ENCODE measurements around the gene CABCOCO1. TPM values are rescaled to one million over a fixed set of nuclear protein-coding genes. Genes with fewer than 3 reads are reported as not detected.

The CABCOCO1 gene
- total and polyA plus RNA-seq, 2 of the 13 experiments (the other 11 are each of a cell fraction or from before 2014, with no cell fraction given), result not detected

- TF ChIP-seq KDM5B (CRISPR knock-in tag; IDR thresholded peaks at IDR 0.05; ENCODE audit: borderline replicate concordance), result no peak
- TF ChIP-seq ZNF350 (CRISPR knock-in tag; IDR thresholded peaks at IDR 0.05; ENCODE audit: borderline replicate concordance, low read depth), result no peak
- TF ChIP-seq NFIC (IDR thresholded peaks at IDR 0.05; ENCODE audit: low read length), result 0 out of 2 replicates have a peak, but pooled peaks have one; percentile 25
- no peak for TF ChIP-seq SIN3A (IDR thresholded peaks at IDR 0.05; ENCODE audit: borderline replicate concordance, low read depth, low read length)
- TF ChIP-seq, protein P1, sequence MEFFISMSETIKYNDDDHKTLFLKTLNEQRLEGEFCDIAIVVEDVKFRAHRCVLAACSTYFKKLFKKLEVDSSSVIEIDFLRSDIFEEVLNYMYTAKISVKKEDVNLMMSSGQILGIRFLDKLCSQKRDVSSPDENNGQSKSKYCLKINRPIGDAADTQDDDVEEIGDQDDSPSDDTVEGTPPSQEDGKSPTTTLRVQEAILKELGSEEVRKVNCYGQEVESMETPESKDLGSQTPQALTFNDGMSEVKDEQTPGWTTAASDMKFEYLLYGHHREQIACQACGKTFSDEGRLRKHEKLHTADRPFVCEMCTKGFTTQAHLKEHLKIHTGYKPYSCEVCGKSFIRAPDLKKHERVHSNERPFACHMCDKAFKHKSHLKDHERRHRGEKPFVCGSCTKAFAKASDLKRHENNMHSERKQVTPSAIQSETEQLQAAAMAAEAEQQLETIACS (CRISPR knock-in tag; IDR thresholded peaks at IDR 0.05), result no peak
Observed at GRCh38 chr10:61747307-61747706, 84.6 kb downstream of the CABCOCO1 start (continued).

DNA sequence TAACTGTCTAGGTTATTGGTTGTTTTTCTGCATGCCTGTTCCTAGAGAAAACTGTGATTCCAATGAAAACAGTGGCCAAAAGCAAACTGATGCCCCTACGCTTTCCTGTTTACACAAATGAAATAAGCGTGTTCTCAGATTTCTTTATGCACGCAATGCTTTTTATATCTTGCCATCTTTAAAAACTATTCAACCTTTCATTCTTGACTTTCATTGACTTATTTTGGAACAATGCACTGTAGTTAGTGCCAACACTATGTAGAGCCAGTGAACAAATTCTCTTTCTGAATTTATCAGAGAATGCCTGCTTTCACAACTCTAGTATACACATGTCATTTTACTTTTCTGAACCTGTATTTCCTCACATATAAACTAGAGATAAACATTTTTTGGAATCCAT is 86.6 kb downstream of the CABCOCO1 start:
- Histone ChIP-seq H3K27me3 (ENCODE audit: control insufficient read depth in 1 of 2, insufficient read depth in 2 of 2, low read length in 2 of 2) (no peaks in the 10 kb centered on the region), H3K9me3 (ENCODE audit: low read length) (peaks cover 2% of the 10 kb centered on the region; the same call in 1 of the 2 replicates), H3K4me1 (ENCODE audit: insufficient read depth, low read length) (peaks cover 48% of the 10 kb centered on the region), H2AFZ (ENCODE audit: low read length) (no peak overlapping the region), H3K4me3 (replicated peaks in 1 of 3; ENCODE audit: insufficient read depth in 1 of 3, low read depth in 2 of 3, low read length in 3 of 3) (no peak overlapping the region), H3K4me2 (ENCODE audit: low read depth, low read length) (no peak overlapping the region), H4K20me1 (ENCODE audit: insufficient read depth, low read length) (no peaks in the 10 kb centered on the region), H3K27ac (ENCODE audit: extremely low read length, insufficient read depth, low read length) (no peak overlapping the region), H3K79me2 (ENCODE audit: insufficient read depth, low read length) (no peaks in the 10 kb centered on the region), H3K36me3 (replicated peaks in 1 of 2; ENCODE audit: control insufficient read depth in 1 of 2, insufficient read depth in 2 of 2, low read length in 2 of 2) (no peaks in the 10 kb centered on the region), H3K9ac (ENCODE audit: insufficient read depth, low read depth, low read length) (no peak overlapping the region)
- ChIA-PET CTCF (ENCODE audit: low intra/inter-chr PET ratio, low total read pairs) (no interaction called here), POLR2A (interaction anchor here (0.7 kb wide), 1 partner anchor 332 kb away, joined by 4 read pairs; no protein-coding TSS in a partner anchor)
- TF ChIP-seq, protein P2, sequence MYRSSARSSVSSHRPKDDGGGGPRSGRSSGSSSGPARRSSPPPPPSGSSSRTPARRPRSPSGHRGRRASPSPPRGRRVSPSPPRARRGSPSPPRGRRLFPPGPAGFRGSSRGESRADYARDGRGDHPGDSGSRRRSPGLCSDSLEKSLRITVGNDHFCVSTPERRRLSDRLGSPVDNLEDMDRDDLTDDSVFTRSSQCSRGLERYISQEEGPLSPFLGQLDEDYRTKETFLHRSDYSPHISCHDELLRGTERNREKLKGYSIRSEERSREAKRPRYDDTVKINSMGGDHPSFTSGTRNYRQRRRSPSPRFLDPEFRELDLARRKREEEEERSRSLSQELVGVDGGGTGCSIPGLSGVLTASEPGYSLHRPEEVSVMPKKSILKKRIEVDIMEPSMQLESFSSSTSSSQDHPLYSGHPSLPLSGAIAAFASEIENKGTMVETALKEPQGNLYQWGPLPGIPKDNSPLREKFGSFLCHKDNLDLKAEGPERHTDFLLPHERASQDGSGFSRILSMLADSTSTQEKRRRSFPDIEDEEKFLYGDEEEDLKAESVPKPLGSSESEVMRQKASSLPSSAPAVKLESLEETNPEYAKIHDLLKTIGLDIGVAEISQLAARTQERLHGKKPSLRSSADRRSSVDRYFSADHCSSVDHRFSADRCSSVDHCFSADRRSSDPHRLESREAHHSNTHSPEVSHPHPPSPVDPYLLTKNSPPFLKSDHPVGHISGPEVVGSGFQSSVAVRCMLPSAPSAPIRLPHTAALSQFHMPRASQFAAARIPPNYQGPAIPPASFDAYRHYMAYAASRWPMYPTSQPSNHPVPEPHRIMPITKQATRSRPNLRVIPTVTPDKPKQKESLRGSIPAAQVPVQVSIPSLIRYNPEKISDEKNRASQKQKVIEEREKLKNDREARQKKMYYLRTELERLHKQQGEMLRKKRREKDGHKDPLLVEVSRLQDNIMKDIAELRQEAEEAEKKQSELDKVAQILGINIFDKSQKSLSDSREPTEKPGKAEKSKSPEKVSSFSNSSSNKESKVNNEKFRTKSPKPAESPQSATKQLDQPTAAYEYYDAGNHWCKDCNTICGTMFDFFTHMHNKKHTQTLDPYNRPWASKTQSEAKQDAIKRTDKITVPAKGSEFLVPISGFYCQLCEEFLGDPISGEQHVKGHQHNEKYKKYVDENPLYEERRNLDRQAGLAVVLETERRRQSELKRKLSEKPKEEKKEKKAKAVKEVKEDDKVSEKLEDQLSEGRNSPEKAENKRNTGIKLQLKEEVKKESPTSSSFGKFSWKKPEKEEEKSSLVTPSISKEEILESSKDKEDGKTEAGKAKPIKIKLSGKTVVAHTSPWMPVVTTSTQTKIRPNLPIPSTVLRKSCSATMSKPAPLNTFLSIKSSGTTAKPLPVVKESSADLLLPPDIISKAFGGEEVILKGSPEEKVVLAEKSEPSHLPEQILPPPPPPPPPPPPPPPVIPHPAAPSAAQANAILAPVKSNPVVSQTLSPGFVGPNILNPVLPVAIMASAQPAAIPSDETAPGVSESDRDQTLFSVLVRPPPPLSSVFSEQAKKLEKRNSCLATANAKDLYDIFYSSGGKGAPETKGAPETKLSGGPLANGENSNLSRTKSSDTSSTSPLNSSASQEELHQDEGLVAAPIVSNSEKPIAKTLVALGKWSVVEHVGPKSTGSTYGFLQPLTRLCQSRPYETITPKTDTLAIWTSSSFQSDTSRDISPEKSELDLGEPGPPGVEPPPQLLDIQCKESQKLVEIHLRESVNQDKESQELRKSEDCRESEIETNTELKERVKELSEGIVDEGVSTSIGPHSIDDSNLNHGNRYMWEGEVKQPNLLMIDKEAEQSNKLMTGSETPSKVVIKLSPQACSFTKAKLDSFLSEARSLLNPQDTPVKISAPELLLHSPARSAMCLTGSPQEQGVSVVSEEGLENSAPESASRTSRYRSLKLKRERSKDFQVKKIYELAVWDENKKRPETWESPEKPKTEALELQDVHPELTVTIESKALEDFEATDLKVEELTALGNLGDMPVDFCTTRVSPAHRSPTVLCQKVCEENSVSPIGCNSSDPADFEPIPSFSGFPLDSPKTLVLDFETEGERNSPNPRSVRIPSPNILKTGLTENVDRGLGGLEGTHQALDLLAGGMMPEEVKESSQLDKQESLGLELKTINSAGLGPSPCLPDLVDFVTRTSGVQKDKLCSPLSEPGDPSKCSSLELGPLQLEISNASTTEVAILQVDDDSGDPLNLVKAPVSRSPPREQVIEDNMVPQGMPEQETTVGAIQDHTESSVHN (CRISPR knock-in tag; IDR thresholded peaks at IDR 0.05), result no peak
- TF ChIP-seq MIER2 (CRISPR knock-in tag; IDR thresholded peaks at IDR 0.05) (no peak), ZIK1 (CRISPR knock-in tag; IDR thresholded peaks at IDR 0.05; ENCODE audit: borderline replicate concordance, low read depth) (no peak), ZNF225 (CRISPR knock-in tag; IDR thresholded peaks at IDR 0.05) (no peak)
- ATAC-seq (no peak), DNase-seq (ENCODE audit: low spot score) (no peak), FAIRE-seq (no peak)
- BruUV-seq (replicated peaks), result no TSS peak
- intact Hi-C loops (cut with micrococcal nuclease; ENCODE audit: unreplicated experiment) (no loop called here), in situ Hi-C loops (cut with HindIII; ENCODE audit: extremely low pct_ligation_motif_present, low pct_unique_long_range_greater_than_20kb) (no loop called here)
- 70% methylated on average over 3 of the region's 3 CpGs for WGBS (ENCODE audit: low lambda C conversion rate)

Measured in HepG2 (cell line).